DND-41 (cell line): ENCODE results near the gene AHRR.

Experiments used
- ATAC-seq: fragments of 200-7000 bp; cut with Tn5 transposase; 3 replicates; pipeline ENCODE4 v1.9.1; 2021; ENCODE audit warnings: low read depth; ENCODE audit not compliant: insufficient read depth
- DNase-seq: peaks from one replicate; pipeline ENCODE4 v3.0.0-alpha.2; 2020
- H2AFZ ChIP-seq: 2 replicates; pipeline ENCODE4 v1.6.0; 2012; ENCODE audit warnings: low read depth, low read length
- H3K27ac ChIP-seq: 2 replicates; pipeline ENCODE4 v1.5.1; 2012; ENCODE audit warnings: low read length, inconsistent platforms
- H3K27me3 ChIP-seq: fragments of 200-600 bp; sonication (generic); 2 replicates; pipeline ENCODE4 v1.6.0; 2012; ENCODE audit warnings: low read length, mild to moderate bottlenecking, inconsistent platforms; ENCODE audit not compliant: insufficient read depth, poor library complexity
- H3K36me3 ChIP-seq: 2 replicates; pipeline ENCODE4 v1.5.1; 2012; ENCODE audit warnings: low read length, inconsistent platforms; ENCODE audit not compliant: insufficient read depth
- H3K4me1 ChIP-seq: 2 replicates; pipeline ENCODE4 v1.5.1; 2012; ENCODE audit warnings: mild to moderate bottlenecking, low read length; ENCODE audit not compliant: insufficient read depth
- H3K4me2 ChIP-seq: 2 replicates; pipeline ENCODE4 v1.6.0; 2012; ENCODE audit warnings: mild to moderate bottlenecking, moderate library complexity, low read length, inconsistent platforms; ENCODE audit not compliant: insufficient read depth
- H3K4me3 ChIP-seq, 2 experiments: fragments of 200-600 bp in 1 of 2; shearing (Covaris generic) in 1 of 2; 2 replicates each; pipeline ENCODE4 v1.5.1; 2012 to 2016; ENCODE audit warnings: inconsistent platforms in 2 of 2, low read length in 2 of 2, mild to moderate bottlenecking in 2 of 2, low read depth in 1 of 2, moderate library complexity in 1 of 2
- H3K79me2 ChIP-seq: 2 replicates; pipeline ENCODE4 v1.6.0; 2012; ENCODE audit warnings: low read length, inconsistent platforms; ENCODE audit not compliant: insufficient read depth
- H3K9ac ChIP-seq: 2 replicates; pipeline ENCODE4 v1.6.0; 2012; ENCODE audit warnings: low read depth, mild to moderate bottlenecking, inconsistent platforms, low read length, moderate library complexity
- H3K9me3 ChIP-seq: 2 replicates; pipeline ENCODE4 v1.5.1; 2012; ENCODE audit warnings: low read length, moderate library complexity, mild to moderate bottlenecking, inconsistent platforms; ENCODE audit not compliant: insufficient read depth, severe bottlenecking
- H4K20me1 ChIP-seq: 2 replicates; pipeline ENCODE4 v1.6.0; 2012; ENCODE audit warnings: low read length; ENCODE audit not compliant: insufficient read depth
- EZH2 ChIP-seq: IDR thresholded peaks from 3 replicates; pipeline ENCODE4 v1.6.1; 2012; ENCODE audit warnings: borderline replicate concordance, low read depth, mild to moderate bottlenecking, moderate library complexity, low read length, inconsistent platforms; ENCODE audit not compliant: severe bottlenecking
- TF ChIP-seq, protein P1 (sequence below): IDR thresholded peaks from 2 replicates; pipeline ENCODE4 v1.5.1; 2012; ENCODE audit warnings: borderline replicate concordance, low read length, moderate library complexity, mild to moderate bottlenecking; ENCODE audit not compliant: poor library complexity, severe bottlenecking; ENCODE audit errors: extremely low read depth

The AHRR gene

DNA sequence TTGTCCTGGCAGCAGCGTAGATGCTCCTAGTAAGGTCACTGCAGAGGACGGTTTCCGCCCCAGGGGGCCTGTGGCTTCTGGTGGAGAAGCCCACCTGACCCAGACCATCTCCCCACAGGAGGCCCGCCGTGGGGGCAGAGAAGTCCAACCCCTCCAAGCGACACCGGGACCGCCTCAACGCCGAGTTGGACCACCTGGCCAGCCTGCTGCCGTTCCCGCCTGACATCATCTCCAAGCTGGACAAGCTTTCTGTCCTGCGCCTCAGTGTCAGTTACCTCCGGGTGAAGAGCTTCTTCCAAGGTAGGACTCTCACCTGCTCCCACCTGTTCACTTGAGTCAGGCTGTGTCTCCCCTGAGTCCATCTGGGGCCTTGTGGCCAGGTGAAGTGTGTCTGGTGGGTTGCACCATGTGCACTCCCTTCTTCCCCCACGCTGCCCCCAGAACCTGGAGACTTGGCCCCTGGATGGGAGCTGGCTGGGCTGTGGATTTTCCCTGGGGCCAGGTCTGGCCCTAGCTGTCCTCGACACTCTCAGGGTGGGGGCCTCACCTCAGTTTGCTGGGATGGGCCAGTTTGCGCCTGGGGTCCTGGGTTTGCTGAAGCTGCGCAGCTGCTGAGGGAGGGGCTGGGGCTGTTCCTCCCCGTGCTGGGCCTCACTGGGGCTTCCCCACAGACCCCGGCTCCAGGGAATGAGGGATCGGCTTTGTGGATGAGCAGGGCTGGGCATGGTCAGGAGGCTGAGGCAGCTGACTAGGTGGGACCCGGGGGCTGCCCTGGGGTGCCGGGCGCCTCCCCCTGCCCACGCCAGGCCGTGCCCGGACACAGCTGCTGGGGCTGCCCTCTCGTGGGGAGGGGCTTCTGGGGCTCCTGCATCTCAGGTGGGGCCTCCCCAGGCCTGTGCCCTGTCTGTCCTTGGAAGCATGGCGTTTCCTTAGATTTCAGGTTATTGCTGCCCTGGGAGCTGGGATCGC is 32.4 kb downstream of the AHRR start:
- H3K9ac ChIP-seq, result no peak overlapping the region
- no peak overlapping the region for H3K27ac ChIP-seq
- no peak overlapping the region for H2AFZ ChIP-seq
- H3K9me3 ChIP-seq, result no peaks in the 10 kb centered on the region
- H3K4me3 ChIP-seq, result no peak overlapping the region
- H3K4me2 ChIP-seq, result no peak overlapping the region
- TF ChIP-seq EZH2, result no peak
- TF ChIP-seq, protein P1, sequence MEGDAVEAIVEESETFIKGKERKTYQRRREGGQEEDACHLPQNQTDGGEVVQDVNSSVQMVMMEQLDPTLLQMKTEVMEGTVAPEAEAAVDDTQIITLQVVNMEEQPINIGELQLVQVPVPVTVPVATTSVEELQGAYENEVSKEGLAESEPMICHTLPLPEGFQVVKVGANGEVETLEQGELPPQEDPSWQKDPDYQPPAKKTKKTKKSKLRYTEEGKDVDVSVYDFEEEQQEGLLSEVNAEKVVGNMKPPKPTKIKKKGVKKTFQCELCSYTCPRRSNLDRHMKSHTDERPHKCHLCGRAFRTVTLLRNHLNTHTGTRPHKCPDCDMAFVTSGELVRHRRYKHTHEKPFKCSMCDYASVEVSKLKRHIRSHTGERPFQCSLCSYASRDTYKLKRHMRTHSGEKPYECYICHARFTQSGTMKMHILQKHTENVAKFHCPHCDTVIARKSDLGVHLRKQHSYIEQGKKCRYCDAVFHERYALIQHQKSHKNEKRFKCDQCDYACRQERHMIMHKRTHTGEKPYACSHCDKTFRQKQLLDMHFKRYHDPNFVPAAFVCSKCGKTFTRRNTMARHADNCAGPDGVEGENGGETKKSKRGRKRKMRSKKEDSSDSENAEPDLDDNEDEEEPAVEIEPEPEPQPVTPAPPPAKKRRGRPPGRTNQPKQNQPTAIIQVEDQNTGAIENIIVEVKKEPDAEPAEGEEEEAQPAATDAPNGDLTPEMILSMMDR, result no peak
- DNase-seq (no peak), ATAC-seq (no peak)
- no peaks in the 10 kb centered on the region for H3K36me3 ChIP-seq
- H4K20me1 ChIP-seq, result no peaks in the 10 kb centered on the region
- H3K27me3 ChIP-seq, result no peaks in the 10 kb centered on the region
- no peaks in the 10 kb centered on the region for H3K79me2 ChIP-seq
- H3K4me1 ChIP-seq, result no peaks in the 10 kb centered on the region

DNA sequence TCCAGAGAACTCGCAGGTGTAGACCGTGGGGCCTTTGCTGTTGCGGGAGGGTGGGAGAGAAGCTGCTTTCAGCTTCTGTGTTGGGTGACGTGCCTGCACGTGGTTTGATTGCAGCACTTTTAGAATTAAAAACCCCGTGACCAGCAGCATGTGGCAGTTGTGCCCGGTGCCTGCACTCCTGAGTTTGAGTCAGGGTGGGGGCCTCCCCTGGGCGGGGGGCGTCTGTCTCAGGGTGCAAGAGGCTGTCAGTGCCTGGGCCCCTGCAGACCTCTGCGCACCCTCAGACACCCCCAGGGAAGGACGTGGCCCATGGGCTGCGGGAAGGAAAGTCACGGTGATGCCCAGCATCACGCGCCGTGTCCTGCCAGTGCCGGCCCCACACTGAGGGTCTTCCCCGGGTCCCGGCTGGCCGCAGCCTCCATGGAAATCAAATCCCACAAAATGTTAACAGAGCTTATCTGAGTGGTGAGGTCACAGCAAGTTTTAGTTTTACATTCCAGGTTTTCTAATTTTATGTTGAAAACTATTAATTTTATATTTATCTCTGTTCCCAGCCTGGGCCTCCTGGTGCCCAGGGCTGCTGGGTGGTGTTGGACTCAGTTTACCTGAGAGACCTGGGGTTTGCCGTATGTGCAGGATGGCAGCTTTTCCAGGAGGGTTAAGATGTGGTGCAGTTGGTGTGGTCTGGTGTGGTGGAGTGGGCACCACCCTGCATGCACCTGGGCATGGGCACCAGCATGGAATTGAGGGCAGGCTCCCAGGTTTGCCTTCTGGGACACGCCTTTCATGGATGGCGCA is 33.3 kb downstream of the AHRR start:
- H3K4me1 ChIP-seq, result no peaks in the 10 kb centered on the region
- no peak for DNase-seq
- no peak overlapping the region for H3K4me2 ChIP-seq
- no peak overlapping the region for H3K4me3 ChIP-seq
- no peak overlapping the region for H3K27ac ChIP-seq
- TF ChIP-seq EZH2, result no peak
- TF ChIP-seq, protein P1, result no peak
- H3K9ac ChIP-seq, result no peak overlapping the region
- H2AFZ ChIP-seq, result no peak overlapping the region
- H3K79me2 ChIP-seq, result no peaks in the 10 kb centered on the region
- H3K36me3 ChIP-seq, result no peaks in the 10 kb centered on the region
- no peaks in the 10 kb centered on the region for H3K27me3 ChIP-seq
- no peak for ATAC-seq
- H3K9me3 ChIP-seq, result no peaks in the 10 kb centered on the region
- H4K20me1 ChIP-seq, result no peaks in the 10 kb centered on the region

DNA sequence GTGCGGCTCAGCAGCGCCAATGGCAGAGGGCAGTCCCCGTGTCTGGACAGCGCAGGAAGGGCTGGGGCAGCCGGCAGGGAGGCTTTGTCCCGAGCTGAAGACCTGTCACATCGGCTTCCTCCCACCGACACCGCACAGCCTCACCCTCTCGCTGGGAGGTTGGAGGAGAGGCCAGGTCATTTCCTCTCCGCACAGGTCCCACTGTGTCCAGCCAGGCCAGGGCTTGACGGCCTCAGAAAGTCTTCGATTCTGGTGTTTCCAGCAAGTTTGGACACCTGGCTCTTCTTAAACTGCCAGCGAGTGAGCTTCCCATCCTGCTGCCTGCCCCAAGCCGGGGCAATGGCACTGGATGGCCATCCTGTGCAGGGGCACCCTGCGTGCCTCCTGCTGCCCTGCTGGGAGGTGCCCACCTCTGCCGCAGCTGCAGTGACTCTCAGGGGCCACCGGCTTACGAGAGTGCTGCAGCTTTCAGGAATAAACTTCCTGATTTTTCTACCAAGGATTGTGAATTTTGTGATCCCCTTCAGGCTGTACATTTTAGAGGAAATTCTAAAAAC is 33.9 kb downstream of the AHRR start:
- Histone ChIP-seq H3K9ac (no peak overlapping the region), H4K20me1 (no peaks in the 10 kb centered on the region), H2AFZ (no peak overlapping the region), H3K4me3 (no peak overlapping the region), H3K4me1 (no peaks in the 10 kb centered on the region), H3K4me2 (no peak overlapping the region), H3K9me3 (no peaks in the 10 kb centered on the region), H3K27me3 (no peaks in the 10 kb centered on the region), H3K36me3 (no peaks in the 10 kb centered on the region), H3K27ac (no peak overlapping the region), H3K79me2 (no peaks in the 10 kb centered on the region)
- ATAC-seq (no peak), DNase-seq (no peak)
- TF ChIP-seq, protein P1, result no peak
